CD14-positive monocyte (primary cell): ENCODE data around the gene FLII. TPM values are rescaled to one million over a fixed set of nuclear protein-coding genes. Genes with fewer than 3 reads are reported as not detected.

ENCODE experiments used
- DNase-seq, 3 donors: peaks; one replicate each; pipeline ENCODE4 v3.0.0-alpha.2; 2011 to 2022
- H2AFZ ChIP-seq: 2 replicates; pipeline ENCODE4 v1.6.0; 2012; ENCODE audit warnings: mild to moderate bottlenecking, low read depth, low read length, inconsistent platforms; ENCODE audit not compliant: insufficient read depth, poor library complexity, severe bottlenecking
- H3K27ac ChIP-seq, 2 donors: 1 replicate in 1 of 2; 2 replicates in 1 of 2; pipeline ENCODE4 v1.5.1; 2012 to 2013; ENCODE audit warnings: low read length in 2 of 2, control low read depth in 1 of 2, inconsistent platforms in 1 of 2, low read depth in 1 of 2, mild to moderate bottlenecking in 1 of 2
- H3K27me3 ChIP-seq, 2 donors: one replicate each; pipeline versions ENCODE4 v1.6.0 to v1.6.1; 2011 to 2013; ENCODE audit warnings: low read length in 2 of 2; ENCODE audit not compliant: control insufficient read depth in 2 of 2, insufficient read depth in 2 of 2
- H3K36me3 ChIP-seq, 2 donors: replicated peaks in 1 of 2; 1 replicate in 1 of 2; 2 replicates in 1 of 2; pipeline versions ENCODE4 v1.5.1 to v1.6.1; 2012 to 2013; ENCODE audit warnings: low read length in 2 of 2, control low read depth in 1 of 2, inconsistent platforms in 1 of 2, mild to moderate bottlenecking in 1 of 2; ENCODE audit not compliant: insufficient read depth in 2 of 2, control insufficient read depth in 1 of 2
- H3K4me1 ChIP-seq, 2 donors: 1 replicate in 1 of 2; 2 replicates in 1 of 2; pipeline versions ENCODE4 v1.5.1 to v1.6.1; 2012 to 2013; ENCODE audit warnings: low read length in 2 of 2, control low read depth in 1 of 2, inconsistent platforms in 1 of 2, mild to moderate bottlenecking in 1 of 2, moderate library complexity in 1 of 2; ENCODE audit not compliant: insufficient read depth in 2 of 2, control insufficient read depth in 1 of 2
- H3K4me2 ChIP-seq: replicated peaks from 2 replicates; pipeline ENCODE3; 2012; ENCODE audit warnings: low read length, moderate library complexity, mild to moderate bottlenecking; ENCODE audit not compliant: poor library complexity, severe bottlenecking; ENCODE audit errors: extremely low read depth
- H3K4me3 ChIP-seq, 3 experiments: fragments of 200-600 bp in 1 of 3; sonication (generic) in 1 of 3; replicated peaks in 1 of 3; 1 replicate in 2 of 3; 2 replicates in 1 of 3; pipeline ENCODE4 v1.5.1; 2011 to 2013; ENCODE audit warnings: low read length in 3 of 3, mild to moderate bottlenecking in 3 of 3, control low read depth in 2 of 3, low read depth in 2 of 3, inconsistent platforms in 1 of 3, moderate library complexity in 1 of 3
- H3K79me2 ChIP-seq: 2 replicates; pipeline ENCODE4 v1.6.0; 2012; ENCODE audit warnings: mild to moderate bottlenecking, control low read depth, inconsistent platforms, low read length, moderate library complexity; ENCODE audit not compliant: insufficient read depth
- H3K9ac ChIP-seq: 2 replicates; pipeline ENCODE4 v1.6.0; 2017; ENCODE audit warnings: low read length, mild to moderate bottlenecking; ENCODE audit not compliant: insufficient read depth, poor library complexity, severe bottlenecking
- H3K9me3 ChIP-seq, 2 donors: replicated peaks in 1 of 2; 1 replicate in 1 of 2; 2 replicates in 1 of 2; pipeline versions ENCODE4 v1.5.1 to v1.6.1; 2012 to 2013; ENCODE audit warnings: low read length in 2 of 2, control low read depth in 1 of 2; ENCODE audit not compliant: control insufficient read depth in 1 of 2, insufficient read depth in 1 of 2
- H4K20me1 ChIP-seq: 2 replicates; pipeline ENCODE4 v1.6.0; 2012; ENCODE audit warnings: mild to moderate bottlenecking, low read length, control low read depth, moderate library complexity; ENCODE audit not compliant: insufficient read depth
- H3K27ac Mint-ChIP-seq, 7 donors: one replicate each; pipeline ENCODE4 v1.8.0; 2020; ENCODE audit warnings: mild to moderate bottlenecking in 7 of 7, mixed read lengths in 7 of 7, moderate library complexity in 6 of 7, inconsistent platforms in 2 of 7
- H3K27me3 Mint-ChIP-seq, 3 donors: one replicate each; pipeline ENCODE4 v1.8.0; 2021 to 2022; ENCODE audit warnings: low read depth in 3 of 3, mild to moderate bottlenecking in 3 of 3, mixed read lengths in 3 of 3, moderate library complexity in 3 of 3, inconsistent platforms in 1 of 3
- H3K36me3 Mint-ChIP-seq, 2 donors: one replicate each; pipeline ENCODE4 v1.8.0; 2020; ENCODE audit warnings: mixed read lengths in 2 of 2, inconsistent platforms in 1 of 2, mild to moderate bottlenecking in 1 of 2
- H3K4me1 Mint-ChIP-seq: one replicate; pipeline ENCODE4 v1.8.0; 2020; ENCODE audit warnings: mild to moderate bottlenecking, mixed read lengths
- H3K4me3 Mint-ChIP-seq, 2 donors: one replicate each; pipeline ENCODE4 v1.8.0; 2020; ENCODE audit warnings: mild to moderate bottlenecking in 2 of 2, mixed read lengths in 2 of 2, moderate library complexity in 1 of 2
- H3K9me3 Mint-ChIP-seq, 7 donors: one replicate each; pipeline ENCODE4 v1.8.0; 2020 to 2022; ENCODE audit warnings: mixed read lengths in 7 of 7, mild to moderate bottlenecking in 6 of 7, moderate library complexity in 6 of 7, inconsistent platforms in 2 of 7
- CTCF ChIP-seq: fragments of 200-600 bp; IDR thresholded peaks from one replicate; pipeline ENCODE4 v1.8.0; 2022; ENCODE audit warnings: antibody characterized with exemption, mild to moderate bottlenecking
- WGBS: methylation state at CpG from one replicate; pipeline ENCODE4 v1.1.5; 2013; ENCODE audit warnings: missing lambda C conversion rate; ENCODE audit not compliant: insufficient coverage; 5-methylcytosine and 5-hydroxymethylcytosine counted together
- intact Hi-C, 2 donors: fragments of 100-400 bp; cut with micrococcal nuclease; formaldehyde crosslinking; loops; one replicate each; pipeline versions ENCODE4 v1.15.0 to v1.15.1; 2023
- polyA plus RNA-seq, 3 donors: library from polyadenylated mRNA; depleted of rRNA in 1 of 3; unstranded in 2 of 3; stranded (reverse) in 1 of 3; fragments of 300-500 nt in 2 of 3; fragments of >200 nt in 1 of 3; fragmentation: Illumina TruSeq in 2 of 3; gene quantifications; 1 replicate in 2 of 3; 2 replicates in 1 of 3; pipeline ENCODE4 v1.2.3, GENCODE V29; 2012 to 2021

FLII gene
- polyA plus RNA-seq, 3 donors = 145 to 724 (median 227) TPM

- no peak for TF ChIP-seq CTCF
- Histone ChIP-seq H3K36me3 (peaks cover 85 to 95% of the 10 kb centered on the region in 2 donors), H4K20me1 (peaks cover 94% of the 10 kb centered on the region), H3K27ac (no peak overlapping the region), H3K27me3 (no peaks in the 10 kb centered on the region), H3K79me2 (peaks cover 24% of the 10 kb centered on the region), H3K4me1 (peaks cover 4 to 8% of the 10 kb centered on the region in 2 donors), H2AFZ (no peak overlapping the region), H3K9me3 (no peaks in the 10 kb centered on the region), H3K9ac (no peak overlapping the region), H3K4me3 (no peak overlapping the region), H3K4me2 (no peak overlapping the region)
- 100% methylated on average over 1 of the region's 5 CpGs for WGBS
- intact Hi-C loops = no loop called here
- H3K27me3 Mint-ChIP-seq = peaks cover 0 to 3% (median 1%) of the 10 kb centered on the region in 3 donors
- no peak overlapping the region for H3K27ac Mint-ChIP-seq
- no peaks in the 10 kb centered on the region for H3K9me3 Mint-ChIP-seq
- no peak overlapping the region for H3K4me3 Mint-ChIP-seq
- H3K36me3 Mint-ChIP-seq = peaks cover 89 to 98% of the 10 kb centered on the region in 2 donors
- H3K4me1 Mint-ChIP-seq = peaks cover 9% of the 10 kb centered on the region
- no peak for DNase-seq
Measured at GRCh38 chr17:18252160-18252559, 6.4 kb downstream of the FLII start.

GRCh38 chr17:18251204-18251603 lies 7.3 kb downstream of the FLII start:
- Histone ChIP-seq H3K79me2 (peaks cover 14% of the 10 kb centered on the region), H3K27me3 (no peaks in the 10 kb centered on the region), H3K4me2 (no peak overlapping the region), H3K4me3 (no peak overlapping the region), H3K9me3 (no peaks in the 10 kb centered on the region), H3K9ac (no peak overlapping the region), H2AFZ (no peak overlapping the region), H3K4me1 (no peaks in the 10 kb centered on the region), H3K36me3 (peaks cover 87 to 97% of the 10 kb centered on the region in 2 donors), H3K27ac (no peak overlapping the region), H4K20me1 (peaks cover 93% of the 10 kb centered on the region)
- no peak for TF ChIP-seq CTCF
- WGBS = 94% methylated on average over 15 of the region's 15 CpGs
- intact Hi-C loops = no loop called here
- H3K4me3 Mint-ChIP-seq = no peak overlapping the region
- no peaks in the 10 kb centered on the region for H3K9me3 Mint-ChIP-seq
- H3K27me3 Mint-ChIP-seq = peaks cover 0 to 3% (median 1%) of the 10 kb centered on the region in 3 donors
- H3K4me1 Mint-ChIP-seq = peaks cover 6% of the 10 kb centered on the region
- peaks cover 91 to 99% of the 10 kb centered on the region in 2 donors for H3K36me3 Mint-ChIP-seq
- no peak overlapping the region for H3K27ac Mint-ChIP-seq
- DNase-seq = no peak
